HG03108 (cell line): Measurements from ENCODE around the gene PADI6.
"Not testable (repeated sequence)": the region's sequence is repeated elsewhere in the genome, so short reads cannot be mapped to it uniquely, and the experiment has no call there.

Experiments used
- ATAC-seq: cut with Tn5 transposase; IDR thresholded peaks from one replicate; pipeline ENCODE4 v1.9.1; 2021; ENCODE audit warnings: moderate library complexity; ENCODE audit not compliant: unreplicated experiment

PADI6 gene

GRCh38 chr1:17404034-17404684 lies 32.2 kb downstream of the PADI6 start:
- ATAC-seq, result no peak

GRCh38 chr1:17404820-17405219 lies 32.8 kb downstream of the PADI6 start:
- no peak for ATAC-seq

GRCh38 chr1:17405898-17406759 lies 34.1 kb downstream of the PADI6 start:
- no peak for ATAC-seq

GRCh38 chr1:17406760-17407475 lies 34.9 kb downstream of the PADI6 start:
- not testable (repeated sequence) for ATAC-seq

GRCh38 chr1:17407786-17408514 lies 36.0 kb downstream of the PADI6 start:
- ATAC-seq, result not testable (repeated sequence)

GRCh38 chr1:17409391-17409811 lies 37.4 kb downstream of the PADI6 start:
- ATAC-seq, result no peak

GRCh38 chr1:17412093-17412870 lies 40.3 kb downstream of the PADI6 start:
- ATAC-seq, result no peak

- ATAC-seq, result no peak
Measured at GRCh38 chr1:17414022-17414421, 42.0 kb downstream of the PADI6 start.

- no peak for ATAC-seq
Measured at GRCh38 chr1:17416389-17416788, 44.4 kb downstream of the PADI6 start.

GRCh38 chr1:17419626-17420328 lies 47.8 kb downstream of the PADI6 start:
- ATAC-seq, result no peak

GRCh38 chr1:17420391-17420918 lies 48.5 kb downstream of the PADI6 start:
- ATAC-seq, result no peak

- ATAC-seq, result no peak
Measured at GRCh38 chr1:17422461-17422860, 50.5 kb downstream of the PADI6 start.

- no peak for ATAC-seq
Measured at GRCh38 chr1:17423781-17424245, 51.8 kb downstream of the PADI6 start.

GRCh38 chr1:17425806-17426600 lies 54.0 kb downstream of the PADI6 start:
- no peak for ATAC-seq

- ATAC-seq, result no peak
Measured at GRCh38 chr1:17427696-17428660, 56.0 kb downstream of the PADI6 start.

- ATAC-seq, result no peak
Measured at GRCh38 chr1:17429183-17429582, 57.2 kb downstream of the PADI6 start.

- no peak for ATAC-seq
Measured at GRCh38 chr1:17432412-17432811, 60.4 kb downstream of the PADI6 start.
